ENCODE data around the gene LMOD2.

Gene LMOD2

DNA sequence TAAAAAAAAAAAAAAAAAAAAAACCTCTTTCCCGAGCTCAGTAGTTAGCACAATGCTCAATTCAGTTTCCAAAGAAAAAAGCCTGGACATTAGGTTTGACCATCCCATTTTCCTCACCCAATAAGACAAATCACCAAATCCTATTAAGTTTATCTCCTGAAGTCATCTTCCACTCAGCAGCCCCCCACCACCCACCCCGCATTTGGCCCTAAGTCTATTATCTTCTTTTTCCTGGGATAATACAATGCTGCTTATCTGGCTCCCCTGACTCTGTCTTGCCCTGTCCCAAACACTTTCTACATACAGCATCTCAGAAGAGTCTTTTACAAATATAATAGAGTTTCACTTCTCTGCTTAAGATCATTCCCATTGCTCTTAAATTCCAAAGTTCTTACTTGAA is 17.8 kb upstream of the LMOD2 start:
- H3K4me3 ChIP-seq (ENCODE audit: low read length) = no peak overlapping the region
- no peak for DNase-seq (ENCODE audit: low read depth)
- TF ChIP-seq, protein P1, sequence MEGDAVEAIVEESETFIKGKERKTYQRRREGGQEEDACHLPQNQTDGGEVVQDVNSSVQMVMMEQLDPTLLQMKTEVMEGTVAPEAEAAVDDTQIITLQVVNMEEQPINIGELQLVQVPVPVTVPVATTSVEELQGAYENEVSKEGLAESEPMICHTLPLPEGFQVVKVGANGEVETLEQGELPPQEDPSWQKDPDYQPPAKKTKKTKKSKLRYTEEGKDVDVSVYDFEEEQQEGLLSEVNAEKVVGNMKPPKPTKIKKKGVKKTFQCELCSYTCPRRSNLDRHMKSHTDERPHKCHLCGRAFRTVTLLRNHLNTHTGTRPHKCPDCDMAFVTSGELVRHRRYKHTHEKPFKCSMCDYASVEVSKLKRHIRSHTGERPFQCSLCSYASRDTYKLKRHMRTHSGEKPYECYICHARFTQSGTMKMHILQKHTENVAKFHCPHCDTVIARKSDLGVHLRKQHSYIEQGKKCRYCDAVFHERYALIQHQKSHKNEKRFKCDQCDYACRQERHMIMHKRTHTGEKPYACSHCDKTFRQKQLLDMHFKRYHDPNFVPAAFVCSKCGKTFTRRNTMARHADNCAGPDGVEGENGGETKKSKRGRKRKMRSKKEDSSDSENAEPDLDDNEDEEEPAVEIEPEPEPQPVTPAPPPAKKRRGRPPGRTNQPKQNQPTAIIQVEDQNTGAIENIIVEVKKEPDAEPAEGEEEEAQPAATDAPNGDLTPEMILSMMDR (IDR thresholded peaks at IDR 0.05; ENCODE audit: insufficient read depth, low read depth, low read length, missing control alignments) = no peak

- no peak overlapping the region for H3K4me3 ChIP-seq (ENCODE audit: low read length)
- no peak for DNase-seq (ENCODE audit: low read depth)
- TF ChIP-seq, protein P1 (IDR thresholded peaks at IDR 0.05; ENCODE audit: insufficient read depth, low read depth, low read length, missing control alignments) = no peak
Observed at GRCh38 chr7:123639631-123640030, 16.0 kb upstream of the LMOD2 start.

GRCh38 chr7:123640583-123640982 is 15.1 kb upstream of the LMOD2 start:
- TF ChIP-seq, protein P1 (IDR thresholded peaks at IDR 0.05; ENCODE audit: insufficient read depth, low read depth, low read length, missing control alignments) = no peak
- no peak for DNase-seq (ENCODE audit: low read depth)
- H3K4me3 ChIP-seq (ENCODE audit: low read length) = no peak overlapping the region

DNA sequence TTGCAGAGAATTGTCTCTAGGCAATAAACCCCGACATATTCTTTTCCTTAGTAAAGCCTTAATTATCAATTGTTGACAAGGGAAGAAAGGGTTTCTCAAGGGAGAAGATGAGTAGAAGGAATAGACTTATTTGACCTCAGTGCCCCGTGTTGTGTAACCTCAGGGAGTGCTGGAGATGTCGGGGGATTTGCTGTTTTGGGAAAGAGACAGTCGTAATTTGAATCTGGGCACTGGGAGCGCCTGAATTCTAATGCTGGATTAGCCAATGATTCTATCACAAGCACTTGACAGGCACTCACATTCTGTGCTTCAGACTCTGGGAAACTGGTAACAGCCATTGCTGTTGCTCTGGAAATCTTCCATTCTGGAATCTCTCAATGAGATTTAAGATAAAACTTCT is 13.8 kb upstream of the LMOD2 start:
- no peak overlapping the region for H3K4me3 ChIP-seq (ENCODE audit: low read length)
- DNase-seq (ENCODE audit: low read depth) = no peak
- TF ChIP-seq, protein P1 (IDR thresholded peaks at IDR 0.05; ENCODE audit: insufficient read depth, low read depth, low read length, missing control alignments) = no peak

GRCh38 chr7:123643495-123644441 is 11.9 kb upstream of the LMOD2 start:
- TF ChIP-seq, protein P1 (IDR thresholded peaks at IDR 0.05; ENCODE audit: insufficient read depth, low read depth, low read length, missing control alignments) = no peak
- DNase-seq (ENCODE audit: low read depth) = peak; percentile 63
- H3K4me3 ChIP-seq (ENCODE audit: low read length) = no peak overlapping the region

DNA sequence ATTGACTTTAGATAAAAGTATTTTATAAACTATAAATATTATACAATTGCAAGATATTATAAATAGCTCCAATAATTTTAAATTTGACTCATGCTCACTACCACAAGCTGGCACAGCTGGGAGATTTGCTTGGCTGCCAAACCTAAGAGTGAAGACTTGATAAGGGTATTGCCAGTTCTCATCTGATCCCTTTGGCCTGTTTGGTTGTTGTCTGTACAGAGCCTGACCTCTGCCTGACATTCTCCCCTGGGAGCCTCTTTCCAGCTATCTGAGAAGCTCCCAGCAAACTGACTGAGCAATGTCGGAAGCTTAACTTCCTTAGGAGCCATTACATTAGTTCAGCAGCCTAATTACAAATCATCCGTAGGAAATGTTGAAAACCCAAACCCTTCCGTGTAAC is 10.2 kb upstream of the LMOD2 start:
- no peak for DNase-seq (ENCODE audit: low read depth)
- TF ChIP-seq, protein P1 (IDR thresholded peaks at IDR 0.05; ENCODE audit: insufficient read depth, low read depth, low read length, missing control alignments) = no peak
- no peak overlapping the region for H3K4me3 ChIP-seq (ENCODE audit: low read length)
